ENCODE measurements around the gene SLC9A1. TPM values are rescaled to one million over a fixed set of nuclear protein-coding genes. Genes with fewer than 3 reads are reported as not detected.

Gene SLC9A1
- total and polyA plus RNA-seq, 2 of the 8 experiments (the other 6 are each of a cell fraction or from before 2014, with no cell fraction given) = 11.3 to 25.1 TPM

- no peak for TF ChIP-seq MAX (IDR thresholded peaks at IDR 0.05)
- no peak for TF ChIP-seq TBP (IDR thresholded peaks at IDR 0.05; ENCODE audit: low read depth, low read length)
- TF ChIP-seq POU5F1 (IDR thresholded peaks at IDR 0.05; ENCODE audit: low read depth, low read length) = no peak
- no peak for TF ChIP-seq EZH2 (IDR thresholded peaks at IDR 0.05; ENCODE audit: low read depth, low read length, severe bottlenecking)
- TF ChIP-seq GTF2F1 (IDR thresholded peaks at IDR 0.05; ENCODE audit: borderline replicate concordance, low read depth, low read length) = no peak
- TF ChIP-seq, protein P1, sequence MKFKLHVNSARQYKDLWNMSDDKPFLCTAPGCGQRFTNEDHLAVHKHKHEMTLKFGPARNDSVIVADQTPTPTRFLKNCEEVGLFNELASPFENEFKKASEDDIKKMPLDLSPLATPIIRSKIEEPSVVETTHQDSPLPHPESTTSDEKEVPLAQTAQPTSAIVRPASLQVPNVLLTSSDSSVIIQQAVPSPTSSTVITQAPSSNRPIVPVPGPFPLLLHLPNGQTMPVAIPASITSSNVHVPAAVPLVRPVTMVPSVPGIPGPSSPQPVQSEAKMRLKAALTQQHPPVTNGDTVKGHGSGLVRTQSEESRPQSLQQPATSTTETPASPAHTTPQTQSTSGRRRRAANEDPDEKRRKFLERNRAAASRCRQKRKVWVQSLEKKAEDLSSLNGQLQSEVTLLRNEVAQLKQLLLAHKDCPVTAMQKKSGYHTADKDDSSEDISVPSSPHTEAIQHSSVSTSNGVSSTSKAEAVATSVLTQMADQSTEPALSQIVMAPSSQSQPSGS (IDR thresholded peaks at IDR 0.05; ENCODE audit: low read length) = no peak
Measured at GRCh38 chr1:27106561-27107323, 48.2 kb downstream of the SLC9A1 start (continued).

All from H1 (cell line).